ENCODE data around the gene TMEM79.

TMEM79 gene, protein sequence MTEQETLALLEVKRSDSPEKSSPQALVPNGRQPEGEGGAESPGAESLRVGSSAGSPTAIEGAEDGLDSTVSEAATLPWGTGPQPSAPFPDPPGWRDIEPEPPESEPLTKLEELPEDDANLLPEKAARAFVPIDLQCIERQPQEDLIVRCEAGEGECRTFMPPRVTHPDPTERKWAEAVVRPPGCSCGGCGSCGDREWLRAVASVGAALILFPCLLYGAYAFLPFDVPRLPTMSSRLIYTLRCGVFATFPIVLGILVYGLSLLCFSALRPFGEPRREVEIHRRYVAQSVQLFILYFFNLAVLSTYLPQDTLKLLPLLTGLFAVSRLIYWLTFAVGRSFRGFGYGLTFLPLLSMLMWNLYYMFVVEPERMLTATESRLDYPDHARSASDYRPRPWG

GRCh38 chr1:156284112-156284511 lies at the start of gene TMEM79:
Gene TMEM79, plus strand, starts transcription at chr1:156284325. Its CDS starts 902 bp downstream, at chr1:156285227.
- no peak for DNase-seq (ENCODE audit: low read depth)

- no peak for DNase-seq (ENCODE audit: low read depth)
These were observed 48.0 kb upstream of the TMEM79 start for GRCh38 chr1:156236164-156236563.

GRCh38 chr1:156238248-156238647 lies 45.9 kb upstream of the TMEM79 start:
- no peak for DNase-seq (ENCODE audit: low read depth)

GRCh38 chr1:156241311-156241811 lies 42.8 kb upstream of the TMEM79 start:
- no peak for DNase-seq (ENCODE audit: low read depth)

GRCh38 chr1:156241926-156242325 lies 42.2 kb upstream of the TMEM79 start, which contains the start of gene BGLAP:
Gene BGLAP, plus strand, starts transcription at chr1:156242184. Its CDS starts 48 bp downstream, at chr1:156242232.
- no peak for DNase-seq (ENCODE audit: low read depth)

GRCh38 chr1:156242738-156243137 lies 41.4 kb upstream of the TMEM79 start:
- no peak for DNase-seq (ENCODE audit: low read depth)

- no peak for DNase-seq (ENCODE audit: low read depth)
These were observed 40.0 kb upstream of the TMEM79 start for GRCh38 chr1:156244126-156244525.

GRCh38 chr1:156244712-156245111 lies 39.4 kb upstream of the TMEM79 start:
- no peak for DNase-seq (ENCODE audit: low read depth)

- DNase-seq (ENCODE audit: low read depth), result peak; percentile 23
These were observed 38.5 kb upstream of the TMEM79 start for GRCh38 chr1:156245451-156246232.

GRCh38 chr1:156246241-156246780 lies 37.8 kb upstream of the TMEM79 start:
- DNase-seq (ENCODE audit: low read depth), result no peak

- no peak for DNase-seq (ENCODE audit: low read depth)
These were observed 37.2 kb upstream of the TMEM79 start for GRCh38 chr1:156246781-156247459.

DNA sequence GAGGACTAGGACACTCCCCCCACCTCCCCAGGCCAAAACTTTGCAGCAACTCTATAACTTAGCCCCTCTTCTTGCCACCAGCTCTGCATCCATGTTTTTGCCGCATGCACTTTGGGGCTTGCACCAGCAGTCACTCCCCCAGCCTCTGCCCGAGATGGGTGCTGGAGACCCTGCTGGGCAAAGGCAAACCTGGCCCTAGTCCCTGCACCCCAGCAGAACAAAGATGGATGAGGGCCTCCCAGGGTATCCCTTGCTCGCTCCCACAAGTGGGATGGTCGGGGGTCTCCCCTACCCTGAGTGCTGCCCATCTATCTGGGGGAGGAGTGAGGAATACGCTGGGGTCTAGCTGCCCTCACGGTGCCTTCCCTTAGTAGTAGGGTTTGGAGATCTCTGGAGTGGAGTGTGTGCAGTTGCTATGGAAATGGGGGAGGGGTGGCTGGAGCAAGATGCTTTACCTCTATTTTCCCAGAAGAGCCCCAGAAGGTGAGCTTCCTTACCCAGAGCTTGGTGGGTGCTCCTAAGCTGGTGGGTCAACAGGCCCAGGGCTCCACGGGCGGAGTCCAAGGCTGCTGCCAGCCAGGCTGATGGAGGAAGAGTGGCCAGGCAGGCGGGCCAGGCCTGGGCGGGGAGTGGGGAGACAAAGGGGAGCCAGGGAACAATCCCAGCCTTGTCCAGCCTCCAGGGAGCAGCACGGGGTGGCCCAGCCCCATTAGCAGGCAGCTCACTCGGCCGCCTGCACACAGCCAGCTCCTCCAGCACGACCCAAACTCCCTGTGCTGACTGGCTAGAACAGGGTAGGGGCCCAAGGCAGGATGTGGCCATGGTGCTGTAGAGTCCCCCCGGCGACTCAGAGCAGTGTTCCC lies 36.4 kb upstream of the TMEM79 start, which contains the start of gene PAQR6:
Gene PAQR6 (minus strand): TSS at position 597 of the 863 bp plus-strand sequence. CDS start 1,325 bp downstream, outside the sequence.
- DNase-seq (ENCODE audit: low read depth), result no peak

GRCh38 chr1:156248323-156248683 lies 35.8 kb upstream of the TMEM79 start:
- no peak for DNase-seq (ENCODE audit: low read depth)

GRCh38 chr1:156249593-156249992 lies 34.5 kb upstream of the TMEM79 start:
- DNase-seq (ENCODE audit: low read depth), result no peak

- no peak for DNase-seq (ENCODE audit: low read depth)
These were observed 32.6 kb upstream of the TMEM79 start for GRCh38 chr1:156251527-156251926.

GRCh38 chr1:156253634-156254033 lies 30.5 kb upstream of the TMEM79 start:
- no peak for DNase-seq (ENCODE audit: low read depth)

GRCh38 chr1:156257711-156258110 lies 26.4 kb upstream of the TMEM79 start:
- DNase-seq (ENCODE audit: low read depth), result no peak

GRCh38 chr1:156258859-156259258 lies 25.3 kb upstream of the TMEM79 start:
- DNase-seq (ENCODE audit: low read depth), result no peak

- no peak for DNase-seq (ENCODE audit: low read depth)
These were observed 24.3 kb upstream of the TMEM79 start for GRCh38 chr1:156259805-156260204.

DNA sequence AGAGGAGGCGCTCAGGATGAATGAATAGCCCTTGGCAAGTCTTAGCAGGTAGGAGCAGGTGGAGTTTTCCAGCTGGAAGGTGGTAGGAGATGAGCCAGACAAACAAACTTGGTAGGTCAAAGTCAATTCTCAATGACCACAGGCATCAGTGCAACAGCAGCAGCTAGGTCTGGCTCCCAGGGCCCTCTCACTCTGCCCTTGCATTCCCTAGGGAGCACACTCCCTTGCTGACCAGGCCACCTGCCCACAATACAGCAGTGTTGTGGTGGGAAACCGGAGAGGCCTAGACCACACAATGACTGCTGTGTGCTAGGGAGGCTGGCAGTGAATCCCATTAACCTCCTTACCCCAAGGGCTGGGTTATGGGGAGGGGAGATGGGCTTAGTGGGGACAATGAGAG lies 23.2 kb upstream of the TMEM79 start:
- DNase-seq (ENCODE audit: low read depth), result no peak
